ENCODE measurements around the gene PTPRA. TPM values are rescaled to one million over a fixed set of nuclear protein-coding genes. Genes with fewer than 3 reads are reported as not detected.
"Not testable (repeated sequence)": the region's sequence is repeated elsewhere in the genome, so short reads cannot be mapped to it uniquely, and the experiment has no call there.

PTPRA gene
- total RNA-seq, 1 donor from 2014 or later = 65.2 TPM

- DNase-seq (ENCODE audit: low spot score) = no peak
Observed at GRCh38 chr20:3041854-3042409, 168.7 kb downstream of the PTPRA start.

- DNase-seq (ENCODE audit: low spot score) = no peak
Observed at GRCh38 chr20:3042625-3043024, 169.3 kb downstream of the PTPRA start.

- no peak for DNase-seq (ENCODE audit: low spot score)
Observed at GRCh38 chr20:3043322-3043721, 170.0 kb downstream of the PTPRA start, which contains the start of gene GNRH2. Gene GNRH2 (plus strand): TSS chr20:3043622. CDS start chr20:3044415, 793 bp downstream.

- DNase-seq (ENCODE audit: low spot score) = no peak
Observed at GRCh38 chr20:3044336-3044965, 171.2 kb downstream of the PTPRA start.

GRCh38 chr20:3045042-3045815, 171.9 kb downstream of the PTPRA start:
- DNase-seq (ENCODE audit: low spot score) = peak; percentile 91

- DNase-seq (ENCODE audit: low spot score) = peak; percentile 96
Observed at GRCh38 chr20:3045816-3046676, 172.8 kb downstream of the PTPRA start, which contains the start of gene MRPS26. Gene MRPS26 (plus strand): TSS chr20:3046052. CDS start chr20:3046069, 17 bp downstream.

GRCh38 chr20:3046677-3047462, 173.6 kb downstream of the PTPRA start:
- DNase-seq (ENCODE audit: low spot score) = no peak

DNA sequence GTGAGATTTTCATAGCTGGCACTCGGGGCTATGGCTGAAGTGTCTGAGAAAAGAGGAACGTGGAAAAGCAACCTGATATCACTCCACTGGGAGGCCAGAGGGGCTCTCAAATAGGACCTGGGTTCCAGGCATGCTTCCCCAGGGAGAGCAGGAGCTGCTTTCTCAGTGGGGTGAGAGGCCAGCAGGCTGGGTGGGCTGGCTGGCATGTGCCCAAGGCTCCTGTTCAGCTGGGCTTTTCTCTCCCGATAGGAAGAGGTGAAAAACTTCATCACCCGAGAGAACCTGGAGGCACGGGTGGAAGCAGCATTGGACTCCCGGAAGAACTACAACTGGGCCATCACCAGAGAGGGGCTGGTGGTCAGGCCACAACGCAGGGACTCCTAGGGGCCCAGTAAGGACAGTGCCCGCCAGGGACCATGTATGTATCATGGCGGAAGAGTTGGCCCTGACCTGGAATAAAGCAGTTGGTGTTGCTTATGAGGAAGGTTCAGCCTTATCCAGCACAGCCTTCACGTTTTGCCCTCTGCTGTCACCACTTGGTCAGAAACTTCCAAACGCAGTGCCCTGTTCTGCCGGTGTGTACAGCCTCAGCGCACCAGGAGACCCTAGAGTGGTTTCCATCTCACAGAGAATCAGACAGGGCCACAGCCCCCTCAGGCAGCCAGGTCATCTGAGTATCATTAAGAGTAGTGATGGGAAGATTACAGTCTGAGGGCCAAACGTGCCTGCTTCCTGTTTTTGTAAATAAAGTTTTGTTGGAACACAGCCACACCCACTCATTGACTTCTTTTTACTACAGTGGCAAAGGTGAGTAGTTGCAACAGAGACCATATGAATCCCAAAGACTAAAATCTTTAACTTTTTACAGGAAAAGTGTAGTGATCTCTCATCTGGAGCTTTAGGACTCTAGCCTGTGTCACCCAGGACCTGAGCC, 174.5 kb downstream of the PTPRA start:
- DNase-seq (ENCODE audit: low spot score) = no peak

GRCh38 chr20:3051385-3052019, 178.2 kb downstream of the PTPRA start:
- no peak for DNase-seq (ENCODE audit: low spot score)

DNA sequence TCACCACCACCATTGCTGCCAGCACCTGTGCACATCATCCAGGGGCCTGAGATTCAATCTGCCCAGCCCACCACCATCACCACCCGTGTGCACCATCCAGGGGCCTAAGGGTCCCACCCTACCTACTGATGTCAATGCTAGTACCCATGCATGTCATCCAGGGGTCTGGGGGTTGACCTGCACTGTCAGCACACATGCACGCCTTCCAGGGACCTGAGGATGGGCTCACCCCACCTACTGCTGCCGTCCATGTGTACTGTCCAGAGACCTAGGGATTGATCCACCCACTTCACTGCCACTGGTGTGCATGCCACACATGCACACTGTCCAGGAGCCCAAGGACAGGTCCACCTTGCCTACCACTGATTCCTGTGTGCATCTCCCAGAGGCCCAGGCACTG, 186.2 kb downstream of the PTPRA start:
- DNase-seq (ENCODE audit: low spot score) = no peak

DNA sequence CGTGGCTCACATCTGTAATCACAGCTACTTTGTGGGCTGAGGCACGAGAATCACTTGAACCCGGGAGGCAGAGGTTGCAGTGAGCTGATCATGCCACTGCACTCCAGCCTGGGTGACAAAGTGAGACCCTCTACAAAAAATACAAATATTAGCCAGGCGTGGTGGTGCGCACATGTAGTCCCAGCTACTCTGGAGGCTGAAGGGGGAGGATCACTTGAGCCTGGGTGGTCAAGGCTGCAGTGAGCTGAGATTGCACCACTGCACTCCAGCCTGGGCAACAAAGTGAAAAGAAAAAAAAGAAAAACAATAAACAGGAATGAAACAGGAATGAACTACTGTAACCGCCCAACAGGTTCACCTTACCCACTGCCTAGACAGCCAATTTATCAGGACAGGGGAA, 190.8 kb downstream of the PTPRA start:
- not testable (repeated sequence) for DNase-seq (ENCODE audit: low spot score)

DNA sequence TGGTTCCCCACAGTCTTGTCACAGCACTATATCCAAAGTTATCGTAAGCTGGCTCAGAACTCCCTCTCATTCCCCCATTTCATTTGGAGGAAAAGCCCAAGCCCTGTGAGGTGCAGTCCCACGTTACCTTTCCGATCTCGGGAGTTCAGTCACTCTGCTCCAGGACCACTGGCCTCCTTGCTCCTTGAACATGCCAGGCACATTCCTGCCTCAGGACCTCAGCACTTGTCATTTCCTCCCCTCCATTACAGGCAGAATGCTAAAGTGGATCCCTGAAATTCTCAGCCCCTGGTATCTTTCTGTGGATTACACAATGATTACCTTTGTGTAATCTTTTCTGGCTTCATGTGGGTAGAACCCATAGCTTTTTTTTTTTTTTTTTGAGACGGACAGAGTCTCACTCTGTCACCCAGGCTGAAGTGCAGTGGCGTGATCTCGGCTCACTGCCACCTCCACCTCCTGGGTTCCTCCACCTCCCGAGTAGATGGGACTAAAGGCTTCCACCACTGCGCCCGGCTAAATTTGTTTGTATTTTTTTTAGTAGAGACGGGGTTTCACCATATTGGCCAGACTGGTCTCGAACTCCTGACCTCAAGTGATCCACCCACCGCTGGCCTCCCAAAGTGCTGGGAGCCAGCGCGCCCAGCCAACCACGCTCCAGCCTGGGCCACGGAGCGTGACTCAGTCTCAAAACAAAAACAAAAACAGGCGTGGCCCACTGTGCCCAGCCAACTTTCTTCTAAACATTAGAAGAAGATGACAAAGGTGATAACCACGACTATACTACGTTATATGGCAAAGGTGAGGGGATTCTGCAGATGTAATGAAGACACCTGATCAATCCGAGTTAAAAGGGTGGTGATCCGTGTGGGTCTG, 194.1 kb downstream of the PTPRA start:
- DNase-seq (ENCODE audit: low spot score) = no peak

GRCh38 chr20:3068075-3068474, 194.8 kb downstream of the PTPRA start:
- no peak for DNase-seq (ENCODE audit: low spot score)

DNA sequence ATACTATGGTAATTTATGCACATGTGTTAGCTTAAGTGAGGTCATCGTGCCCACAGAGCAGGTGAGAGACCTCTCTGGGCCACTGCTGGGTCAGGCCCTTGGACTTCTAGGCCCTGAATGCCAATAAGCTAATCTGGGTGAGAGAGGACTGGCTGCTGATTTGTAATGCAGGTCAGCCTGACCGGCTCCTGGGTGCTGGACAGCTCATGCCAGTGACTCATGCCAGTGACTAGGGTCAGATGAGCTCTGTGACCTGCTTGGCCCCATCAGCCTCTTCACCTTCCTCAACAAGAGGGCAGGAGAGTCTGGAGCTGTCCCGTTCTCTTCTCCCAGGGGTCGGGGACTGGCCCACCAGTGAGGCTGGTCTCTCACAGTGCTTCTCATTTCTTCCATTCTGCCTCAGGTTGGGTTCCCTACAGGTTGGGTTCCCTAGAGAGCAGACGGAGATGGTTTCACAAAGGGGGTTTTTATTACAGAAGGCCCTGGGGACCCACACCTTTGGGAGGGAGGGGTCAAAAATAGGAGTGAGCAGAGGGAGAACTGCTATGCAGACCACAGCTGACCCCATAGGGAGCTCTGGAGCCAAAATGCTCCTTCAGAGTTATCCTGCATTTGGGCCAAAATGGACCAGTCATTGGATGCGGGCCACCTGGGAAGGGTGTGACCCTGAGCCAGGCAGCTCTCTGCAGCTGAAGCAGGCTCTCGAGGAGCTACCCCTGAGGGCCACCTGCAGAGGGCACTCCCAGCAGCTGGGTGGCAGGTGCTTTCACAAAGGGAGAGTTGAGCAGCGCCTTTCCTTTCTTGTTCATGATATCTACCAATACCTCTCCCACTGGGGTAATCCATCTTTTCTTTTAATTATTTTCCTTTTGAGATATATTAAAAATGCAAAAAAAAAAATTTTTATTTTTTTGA, 196.0 kb downstream of the PTPRA start:
- DNase-seq (ENCODE audit: low spot score) = no peak

DNA sequence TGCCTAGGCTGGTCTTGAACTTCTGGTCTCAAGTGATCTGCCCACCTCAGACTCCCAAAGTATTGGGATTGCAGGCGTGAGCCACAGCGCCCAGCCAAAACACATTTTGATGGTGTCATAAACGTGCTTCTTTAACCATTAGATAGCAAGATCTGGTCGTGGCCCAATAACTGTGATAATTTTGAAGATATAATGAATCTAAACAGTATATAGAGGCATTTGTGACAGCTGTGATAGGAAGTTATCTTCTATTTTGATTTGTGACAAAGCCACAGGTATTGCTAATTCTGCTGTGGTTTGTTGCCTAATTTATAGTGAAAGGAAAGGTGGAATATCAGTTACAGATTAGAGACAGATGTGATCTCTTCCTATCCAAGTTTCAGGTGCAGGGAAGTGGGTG, 197.4 kb downstream of the PTPRA start:
- no peak for DNase-seq (ENCODE audit: low spot score)

GRCh38 chr20:3071266-3071609, 198.0 kb downstream of the PTPRA start:
- no peak for DNase-seq (ENCODE audit: low spot score)
